GM18505 (cell line): ENCODE data around the gene INCENP.
"Not testable (repeated sequence)": the region's sequence is repeated elsewhere in the genome, so short reads cannot be mapped to it uniquely, and the experiment has no call there.

Source experiments
- ATAC-seq: cut with Tn5 transposase; IDR thresholded peaks from one replicate; pipeline ENCODE4 v1.9.1; 2021; ENCODE audit not compliant: unreplicated experiment
- POLR2A ChIP-seq: IDR thresholded peaks from 4 replicates; pipeline ENCODE4 v1.6.1; 2011; ENCODE audit warnings: borderline replicate concordance; ENCODE audit not compliant: insufficient read depth, insufficient read length; ENCODE audit errors: extremely low read depth

INCENP gene

DNA sequence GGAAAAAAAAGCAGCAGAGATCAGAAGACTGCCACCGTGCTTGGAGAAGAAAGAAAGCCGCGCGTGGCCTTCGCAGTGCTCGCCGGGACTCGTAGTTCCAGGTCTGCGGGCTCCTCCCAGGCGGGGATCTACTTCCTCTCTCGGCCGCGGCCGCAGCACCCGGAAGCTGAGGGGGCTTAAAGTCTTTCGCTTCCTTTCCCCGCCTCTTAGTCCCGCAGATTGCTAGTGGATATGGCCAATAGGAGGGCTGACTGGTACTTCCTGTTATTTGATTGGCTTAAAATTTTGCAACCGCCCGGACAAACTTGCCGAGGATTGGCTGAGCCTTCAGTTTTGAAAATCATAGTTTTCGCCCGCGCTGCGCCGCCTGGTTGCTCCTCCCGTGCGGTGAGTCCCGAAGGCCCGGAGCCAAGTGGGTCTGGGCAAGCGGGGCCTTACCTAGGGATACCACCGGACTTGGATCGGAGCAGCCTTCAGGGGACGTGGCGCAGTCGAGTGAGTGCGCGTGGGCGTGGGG is at the start of gene INCENP:
INCENP (plus strand) TSS at position 343 of the 517 bp plus-strand sequence. CDS start 4,151 bp downstream, outside the sequence.
- peak; percentile 55 for TF ChIP-seq POLR2A
- peak; percentile 84 for ATAC-seq

DNA sequence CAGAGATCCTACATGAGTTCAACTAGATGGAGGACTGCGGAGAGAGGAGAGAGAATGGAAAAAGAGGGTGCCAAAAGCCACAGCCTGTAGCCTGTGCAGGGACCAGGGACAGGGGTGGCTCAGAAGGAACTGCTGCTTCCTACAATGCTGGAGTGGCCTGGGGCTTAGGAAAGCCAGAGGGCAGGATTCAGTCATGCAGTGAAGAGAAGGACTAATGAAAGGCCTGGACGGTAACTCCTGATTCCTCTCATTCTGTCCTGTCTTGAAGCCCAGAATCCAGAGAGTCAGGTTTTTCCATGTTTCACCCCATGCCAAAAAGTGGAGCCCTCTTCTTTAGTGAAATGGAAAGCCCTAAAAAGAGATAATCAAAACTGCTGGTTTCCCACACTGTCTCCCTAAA is 48.4 kb upstream of the INCENP start:
- no peak for TF ChIP-seq POLR2A
- no peak for ATAC-seq

- no peak for ATAC-seq
- no peak for TF ChIP-seq POLR2A
Measured at GRCh38 chr11:62077132-62077531, 46.7 kb upstream of the INCENP start.

DNA sequence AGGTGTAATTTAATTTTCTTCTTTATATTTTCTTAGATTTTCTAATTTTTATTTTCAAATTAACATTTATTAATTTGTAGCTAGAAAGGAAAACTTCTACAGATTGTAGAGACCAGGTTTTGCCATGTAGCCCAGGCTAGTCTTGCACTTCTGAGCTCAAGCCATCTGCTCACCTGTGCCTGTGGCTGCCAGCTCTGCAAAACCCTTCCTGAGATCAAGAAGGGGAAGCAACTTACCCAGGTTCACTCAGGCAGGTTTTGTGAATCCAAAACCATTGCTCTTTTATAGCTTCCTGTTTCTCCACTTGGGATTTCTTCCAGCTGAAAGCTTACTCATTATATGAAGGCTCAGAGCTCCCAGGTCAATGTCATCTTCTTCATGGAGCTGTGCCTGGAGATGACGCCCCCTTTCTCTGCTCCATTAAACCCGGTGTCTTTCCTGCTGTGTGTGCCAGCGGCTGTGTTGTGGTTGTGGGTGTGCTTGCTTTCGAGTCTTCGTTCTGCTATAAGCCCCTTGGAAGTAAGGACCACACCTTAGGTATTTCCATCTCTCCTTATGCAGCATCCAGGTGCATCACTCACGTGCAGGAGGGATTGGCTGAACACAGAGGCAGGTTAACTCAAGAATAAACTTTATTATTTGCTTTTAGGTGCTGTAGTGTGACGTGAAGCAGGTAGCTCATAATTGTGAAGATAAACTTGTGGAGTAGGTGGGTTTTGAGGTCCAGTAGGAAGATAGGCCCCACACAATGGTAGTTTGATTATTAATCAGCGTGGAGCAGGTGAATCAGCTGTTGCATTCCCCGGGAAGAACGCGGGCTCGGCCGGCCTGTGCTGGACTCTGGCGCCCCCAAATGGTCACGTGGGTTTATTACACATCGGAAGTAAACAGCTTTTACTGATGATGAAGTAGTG is 42.2 kb upstream of the INCENP start:
- no peak for ATAC-seq
- TF ChIP-seq POLR2A, result no peak

DNA sequence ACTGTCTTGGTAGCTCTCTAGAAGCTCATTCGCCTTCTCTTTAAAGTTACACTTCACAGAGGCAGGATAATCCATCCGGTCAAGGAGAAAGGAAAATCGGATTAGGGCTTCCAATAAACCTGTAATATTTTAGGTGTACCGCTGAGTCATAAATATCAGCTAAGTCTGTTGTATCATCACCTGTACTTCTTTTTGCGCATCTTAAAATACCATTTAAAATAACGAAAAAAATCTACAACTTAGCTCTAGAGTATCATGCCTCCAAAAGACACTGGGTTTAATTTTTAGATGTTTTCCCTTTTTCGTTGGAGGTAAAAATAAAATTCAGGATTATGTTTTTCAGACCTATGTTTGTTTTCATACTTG is 41.5 kb upstream of the INCENP start:
- no peak for TF ChIP-seq POLR2A
- ATAC-seq, result no peak

- ATAC-seq, result not testable (repeated sequence)
Measured at GRCh38 chr11:62084801-62085200, 39.0 kb upstream of the INCENP start.

DNA sequence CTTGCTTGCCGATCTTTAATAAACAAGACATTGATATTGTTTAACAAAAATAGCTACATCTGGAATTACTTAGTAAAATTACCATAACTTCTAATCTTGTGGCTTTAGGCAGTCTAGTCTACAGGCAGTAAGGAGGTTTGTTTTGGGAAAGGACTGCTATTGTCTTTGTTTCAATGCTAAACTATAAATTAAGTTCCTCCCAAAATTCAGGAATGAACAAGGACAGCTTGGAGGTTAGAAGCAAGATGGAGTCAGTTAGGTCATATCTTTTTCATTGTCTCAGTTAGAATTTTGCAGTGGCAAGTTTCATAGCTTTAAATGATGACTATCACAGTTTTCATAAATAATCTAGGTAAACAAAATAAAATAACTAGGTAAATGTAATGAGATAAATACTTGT is 36.1 kb upstream of the INCENP start:
- no peak for TF ChIP-seq POLR2A
- ATAC-seq, result no peak

DNA sequence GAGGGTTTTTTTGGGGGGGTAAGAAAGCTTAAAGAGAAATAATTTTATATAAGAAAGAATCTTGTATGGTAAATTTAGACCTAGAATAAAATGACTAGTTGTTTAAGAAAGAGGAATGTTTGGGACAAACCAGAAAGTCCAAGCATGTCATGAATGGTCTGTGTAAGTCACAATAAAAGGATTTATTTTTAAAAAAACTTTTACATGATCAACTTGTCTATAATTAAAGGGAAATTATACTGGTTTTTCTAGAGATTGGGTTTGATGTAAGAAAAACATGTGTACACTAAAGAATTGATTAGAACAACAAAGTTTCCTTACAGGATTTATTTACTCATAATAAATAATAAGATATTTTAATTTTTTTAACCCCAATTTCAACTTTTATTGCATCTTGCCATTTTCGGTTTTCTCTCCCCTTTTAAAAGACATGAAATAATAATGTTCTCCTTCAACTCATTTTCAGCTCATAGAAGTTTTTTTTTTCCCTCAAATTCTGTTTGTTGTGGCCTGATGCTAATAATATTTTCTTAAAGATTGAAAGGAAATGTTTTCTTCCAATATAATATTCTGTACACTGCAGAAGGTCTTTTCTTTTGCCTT is 35.4 kb upstream of the INCENP start:
- ATAC-seq, result no peak
- no peak for TF ChIP-seq POLR2A

GRCh38 chr11:62103141-62103540 is 20.7 kb upstream of the INCENP start:
- ATAC-seq, result no peak
- TF ChIP-seq POLR2A, result no peak

DNA sequence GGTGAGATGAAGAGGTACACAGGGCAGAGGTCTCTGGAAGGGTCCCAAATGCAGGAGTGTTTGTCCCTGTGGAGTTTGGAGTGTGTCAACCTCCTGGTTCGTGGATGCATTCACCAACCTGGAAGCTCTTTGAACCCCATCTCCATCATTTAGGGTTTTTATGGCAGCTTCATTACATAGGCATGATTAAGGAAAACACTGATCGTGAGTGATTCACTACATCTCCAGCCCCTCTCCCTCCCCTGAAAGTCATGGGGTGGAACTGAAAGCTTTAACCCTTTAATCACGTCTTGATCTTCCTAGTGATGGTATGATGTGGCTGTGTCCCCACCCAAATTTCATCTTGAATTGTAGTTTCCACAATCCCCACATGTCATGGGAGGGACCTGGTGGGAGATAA is 19.8 kb upstream of the INCENP start:
- no peak for TF ChIP-seq POLR2A
- no peak for ATAC-seq

- ATAC-seq, result no peak
Measured at GRCh38 chr11:62104816-62105653, 18.8 kb upstream of the INCENP start.

DNA sequence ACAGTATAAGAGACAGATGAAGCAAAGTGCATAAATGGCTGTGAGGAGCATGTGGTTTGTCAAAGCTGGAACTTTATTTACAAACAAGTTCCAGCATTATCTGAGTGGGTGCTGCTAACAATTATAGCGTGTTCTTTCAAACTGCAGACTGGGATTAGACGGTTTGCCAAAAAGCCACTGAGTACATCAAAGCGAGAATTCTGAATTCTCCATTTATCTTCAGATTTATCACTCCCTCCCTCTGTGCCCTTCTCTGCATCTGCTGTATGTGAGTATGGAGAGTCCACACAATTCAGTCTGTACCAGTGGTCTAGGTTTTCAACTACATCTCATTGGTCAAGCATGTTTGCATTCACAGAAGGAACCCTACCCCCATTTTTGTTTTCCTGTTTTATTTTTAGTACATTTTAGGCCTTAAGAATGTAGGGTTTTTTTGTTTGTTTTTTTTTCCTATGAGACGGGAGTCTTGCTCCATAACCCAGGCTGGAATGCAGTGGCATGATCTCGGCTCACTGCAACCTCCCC is 18.1 kb upstream of the INCENP start:
- TF ChIP-seq POLR2A, result no peak
- no peak for ATAC-seq

More at GRCh38 chr11:62104816-62105653, 18.8 kb upstream of the INCENP start:
- no peak for TF ChIP-seq POLR2A
